Stimulated activated CD8-positive, alpha-beta memory T cell treated with anti-CD3 and anti-CD28 coated beads, Interleukin-4, amount 100 ng/mL, for 48 hours (primary cell): ENCODE results near the gene PCYT1A.
"Not testable (repeated sequence)": the region's sequence is repeated elsewhere in the genome, so short reads cannot be mapped to it uniquely, and the experiment has no call there.

Experiments used
- DNase-seq: peaks from one replicate; pipeline ENCODE4 v3.0.0-alpha.2; 2020

PCYT1A gene

GRCh38 chr3:196189566-196190347 is 97.8 kb downstream of the PCYT1A start:
- DNase-seq = no peak

DNA sequence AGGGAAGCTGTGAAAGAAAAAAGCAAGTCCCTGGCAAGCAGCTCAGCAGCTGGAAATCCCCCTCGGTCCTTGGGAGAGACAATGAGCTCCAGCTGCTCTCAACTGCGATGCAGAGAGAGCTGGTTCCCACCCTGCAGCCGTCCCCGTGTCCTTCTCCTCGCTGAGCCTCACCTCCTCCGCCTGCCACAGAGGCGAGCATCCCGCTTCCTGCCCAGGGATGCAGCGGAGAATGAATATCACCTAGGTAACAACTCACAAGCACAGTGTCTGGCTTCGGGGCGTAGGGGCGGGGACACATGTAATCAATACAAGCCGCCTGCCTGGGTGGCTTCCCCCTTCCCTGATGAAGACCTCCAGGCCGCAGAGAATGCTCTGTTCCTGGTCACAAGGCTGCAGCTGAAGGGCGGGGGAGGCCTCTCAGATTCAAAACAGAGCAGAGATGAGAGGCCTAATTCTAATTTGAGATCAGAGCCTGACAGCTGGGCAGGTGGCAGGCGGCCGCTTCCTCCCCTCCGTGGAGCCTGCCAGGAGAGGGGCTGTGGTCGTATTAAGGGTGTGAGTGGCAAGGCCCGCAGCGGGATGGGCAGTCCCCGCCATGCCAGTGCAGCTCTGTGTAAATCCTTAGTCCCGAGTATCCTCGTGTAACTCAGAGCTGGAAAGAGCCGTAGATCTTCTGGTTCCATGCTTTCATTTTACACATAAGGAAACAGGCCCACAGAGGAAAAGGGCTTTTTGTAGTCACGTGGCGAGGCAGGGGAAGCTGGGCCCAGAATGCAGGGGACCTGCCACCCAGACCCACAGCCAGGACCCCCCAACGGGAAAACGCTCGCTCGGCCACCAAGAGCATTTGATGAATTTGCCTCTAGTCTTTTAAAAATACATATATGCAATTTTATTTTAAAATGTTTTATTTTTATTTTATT is 100.6 kb downstream of the PCYT1A start:
- DNase-seq = no peak

DNA sequence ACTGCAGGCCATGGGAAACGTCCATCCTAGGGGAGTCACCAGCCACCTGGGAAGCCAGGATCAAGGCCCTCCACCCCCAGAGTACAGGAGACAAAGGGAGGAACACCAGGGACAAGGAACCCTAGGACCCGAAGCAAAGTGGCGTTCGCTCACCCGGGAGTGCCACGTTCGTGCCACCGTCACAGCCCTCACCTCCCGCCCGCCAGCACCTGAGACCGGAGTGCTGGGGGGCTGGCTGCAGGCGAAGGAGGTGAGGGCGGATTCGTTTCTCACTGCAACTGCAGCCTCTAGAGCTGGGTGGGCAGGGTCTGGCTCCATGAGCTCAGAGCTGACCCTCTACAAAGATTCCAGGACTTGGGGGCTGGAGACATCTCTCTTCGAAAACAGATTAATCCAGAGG is 102.6 kb downstream of the PCYT1A start:
- no peak for DNase-seq

DNA sequence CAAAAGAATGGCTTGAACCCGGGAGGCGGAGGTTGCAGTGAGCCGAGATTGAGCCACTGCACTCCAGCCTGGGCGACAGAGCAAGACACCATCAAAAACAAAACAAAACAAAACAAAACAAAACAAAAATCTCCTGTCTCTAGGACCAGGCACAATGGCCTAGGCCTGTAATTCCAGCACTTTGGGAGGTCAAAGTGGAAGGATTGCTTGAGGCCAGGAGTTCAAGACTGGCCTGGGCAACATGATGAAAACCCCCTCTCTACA is 103.4 kb downstream of the PCYT1A start:
- DNase-seq = not testable (repeated sequence)

DNA sequence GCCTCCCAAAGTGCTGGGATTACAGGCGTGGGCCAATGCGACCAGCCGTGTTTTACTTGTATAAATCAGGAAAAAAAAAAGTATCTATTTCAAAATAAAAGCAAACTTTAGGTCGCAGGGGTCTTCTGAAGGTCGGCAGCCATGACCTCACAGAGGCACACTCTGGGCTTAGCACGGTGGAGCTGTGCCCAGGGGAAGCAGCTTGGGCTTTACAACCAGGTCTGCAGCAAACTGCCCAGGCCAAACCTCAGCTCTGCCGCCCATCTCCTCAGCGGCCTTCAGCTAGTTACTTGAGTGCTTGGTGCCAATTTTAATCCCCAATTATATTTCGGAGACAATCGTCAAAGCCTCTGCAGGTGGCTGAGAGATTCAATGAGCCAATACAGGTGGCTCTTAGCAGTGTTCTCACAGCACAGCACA is 106.4 kb downstream of the PCYT1A start:
- DNase-seq = no peak

- DNase-seq = no peak
Measured at GRCh38 chr3:196180346-196180745, 107.2 kb downstream of the PCYT1A start.
